MV-4-11 (cell line): ENCODE data around the gene PRDX3.

Experiments
- DNase-seq: peaks from one replicate; lab custom pipeline; 2025; lab: John Stamatoyannopoulos, UW

PRDX3 gene

GRCh38 chr10:119131512-119132240 is 46.9 kb downstream of the PRDX3 start:
- peak; percentile 100 for DNase-seq

- peak; percentile 39 for DNase-seq
Measured at GRCh38 chr10:119129721-119130120, 48.9 kb downstream of the PRDX3 start.

GRCh38 chr10:119125942-119126341 is 52.7 kb downstream of the PRDX3 start:
- no peak for DNase-seq

GRCh38 chr10:119120875-119121274 is 57.7 kb downstream of the PRDX3 start:
- no peak for DNase-seq

GRCh38 chr10:119120413-119120867 is 58.2 kb downstream of the PRDX3 start:
- peak; percentile 42 for DNase-seq

GRCh38 chr10:119119400-119119799 is 59.2 kb downstream of the PRDX3 start:
- DNase-seq = peak; percentile 6

GRCh38 chr10:119118231-119118630 is 60.4 kb downstream of the PRDX3 start:
- DNase-seq = no peak
